GM23338 (cell line): Measurements from ENCODE around the gene CACNG8. TPM values are rescaled to one million over a fixed set of nuclear protein-coding genes. Genes with fewer than 3 reads are reported as not detected.

Source experiments
- ATAC-seq: fragments of 200-7000 bp; cut with Tn5 transposase; 3 replicates; pipeline ENCODE4 v1.9.1; 2020
- DNase-seq: peaks from one replicate; pipeline ENCODE4 v3.0.0-alpha.2; 2015; ENCODE audit warnings: low spot score
- H2AFZ ChIP-seq: fragments of 200-600 bp; sonication (generic); 2 replicates; pipeline ENCODE4 v1.8.0; 2016; ENCODE audit warnings: antibody characterized with exemption, mild to moderate bottlenecking, moderate library complexity
- H3F3A ChIP-seq: fragments of 200-600 bp; sonication (generic); replicated peaks from 2 replicates; pipeline ENCODE4 v1.8.0; 2017; ENCODE audit warnings: antibody characterized with exemption, mixed run types, low read depth
- H3K27ac ChIP-seq: fragments of 200-600 bp; sonication (generic); 2 replicates; pipeline ENCODE4 v1.6.1; 2016; ENCODE audit warnings: low read depth
- H3K27me3 ChIP-seq: fragments of 200-600 bp; sonication (generic); 2 replicates; pipeline ENCODE4 v1.8.0; 2016; ENCODE audit warnings: mild to moderate bottlenecking, mixed run types, moderate library complexity; ENCODE audit not compliant: insufficient read depth
- H3K36me3 ChIP-seq: fragments of 200-600 bp; sonication (generic); 2 replicates; pipeline ENCODE4 v1.8.0; 2016; ENCODE audit warnings: mild to moderate bottlenecking; ENCODE audit not compliant: insufficient read depth
- H3K4me1 ChIP-seq: fragments of 200-600 bp; sonication (generic); 2 replicates; pipeline ENCODE4 v1.8.0; 2016; ENCODE audit warnings: mild to moderate bottlenecking, moderate library complexity; ENCODE audit not compliant: insufficient read depth
- H3K4me2 ChIP-seq: fragments of 200-600 bp; sonication (generic); 2 replicates; pipeline ENCODE4 v1.7.1; 2017; ENCODE audit warnings: mixed run types
- H3K4me3 ChIP-seq: fragments of 200-600 bp; sonication (generic); 2 replicates; pipeline ENCODE4 v1.6.1; 2016; ENCODE audit warnings: mixed run types
- H3K79me2 ChIP-seq: fragments of 200-600 bp; sonication (generic); replicated peaks from 2 replicates; pipeline ENCODE4 v1.8.0; 2017; ENCODE audit warnings: mild to moderate bottlenecking; ENCODE audit not compliant: insufficient read depth
- H3K9me2 ChIP-seq: fragments of 200-600 bp; sonication (generic); 2 replicates; pipeline ENCODE4 v1.8.0; 2017; ENCODE audit not compliant: insufficient read depth
- H4K20me1 ChIP-seq: fragments of 200-600 bp; sonication (generic); replicated peaks from 2 replicates; pipeline ENCODE4 v1.8.0; 2017; ENCODE audit warnings: mild to moderate bottlenecking; ENCODE audit not compliant: insufficient read depth
- H3K27ac Mint-ChIP-seq: 2 replicates; pipeline ENCODE4 v1.8.0; 2020; ENCODE audit warnings: inconsistent platforms, mild to moderate bottlenecking, moderate library complexity, mixed read lengths
- H3K27me3 Mint-ChIP-seq: 3 replicates; pipeline ENCODE4 v1.8.0; 2022; ENCODE audit warnings: low read depth, mild to moderate bottlenecking, moderate library complexity, mixed read lengths, inconsistent platforms; ENCODE audit not compliant: insufficient read depth, poor library complexity
- H3K36me3 Mint-ChIP-seq: 3 replicates; pipeline ENCODE4 v1.8.0; 2021; ENCODE audit warnings: low read depth, mild to moderate bottlenecking, inconsistent platforms, moderate library complexity, mixed read lengths
- H3K4me1 Mint-ChIP-seq: 3 replicates; pipeline ENCODE4 v1.8.0; 2020; ENCODE audit warnings: mild to moderate bottlenecking, inconsistent platforms, mixed read lengths
- H3K4me3 Mint-ChIP-seq: 3 replicates; pipeline ENCODE4 v1.8.0; 2021; ENCODE audit warnings: moderate library complexity, mild to moderate bottlenecking, inconsistent platforms, mixed read lengths
- H3K9me3 Mint-ChIP-seq: 3 replicates; pipeline ENCODE4 v1.8.0; 2020; ENCODE audit warnings: moderate library complexity, mild to moderate bottlenecking, inconsistent platforms, mixed read lengths
- CREB1 ChIP-seq: fragments of 250-450 bp; sonication (Bioruptor Pico); IDR thresholded peaks from 2 replicates; pipeline ENCODE4 v1.5.0; 2020; ENCODE audit warnings: low read depth, mild to moderate bottlenecking, moderate library complexity
- EZH2 ChIP-seq: fragments of 200-600 bp; sonication (generic); IDR thresholded peaks from one replicate; pipeline ENCODE4 v1.8.0; 2017; ENCODE audit warnings: antibody characterized with exemption, mild to moderate bottlenecking, low read depth; ENCODE audit not compliant: unreplicated experiment
- NANOG ChIP-seq: IDR thresholded peaks from 2 replicates; pipeline ENCODE4 v1.6.1; 2016; ENCODE audit warnings: antibody characterized with exemption, borderline replicate concordance
- POLR2AphosphoS5 ChIP-seq: IDR thresholded peaks from 2 replicates; pipeline ENCODE4 v1.6.1; 2016; ENCODE audit warnings: antibody characterized with exemption, low read depth
- STAT1 ChIP-seq: IDR thresholded peaks from one replicate; pipeline ENCODE4 v1.6.1; 2016; ENCODE audit warnings: antibody characterized with exemption; ENCODE audit not compliant: unreplicated experiment
- ZNF114 ChIP-seq: fragments of 250-450 bp; sonication (Bioruptor Pico); IDR thresholded peaks from 2 replicates; pipeline ENCODE4 v1.5.0; 2020; ENCODE audit warnings: mild to moderate bottlenecking, moderate library complexity
- ZNF331 ChIP-seq: fragments of 250-450 bp; sonication (Bioruptor Pico); IDR thresholded peaks from 2 replicates; pipeline ENCODE4 v1.5.0; 2020; ENCODE audit warnings: low read depth, mild to moderate bottlenecking, moderate library complexity
- ZNF462 ChIP-seq: fragments of 250-450 bp; sonication (Bioruptor Pico); IDR thresholded peaks from 2 replicates; pipeline ENCODE4 v1.5.0; 2020; ENCODE audit warnings: mild to moderate bottlenecking, moderate library complexity
- polyA plus RNA-seq: library from polyadenylated mRNA; unstranded; fragments of >200 nt; fragmentation: Nextera tagmentation; extraction: Ambion mirVana; gene quantifications from 2 replicates; pipeline ENCODE4 v1.2.1, GENCODE V29; 2016
- total RNA-seq: library from RNA; depleted of rRNA; stranded (reverse); fragments of >200 nt; shearing (Covaris generic); gene quantifications from 2 replicates; pipeline ENCODE4 v1.2.3, GENCODE V29; 2014
- TF ChIP-seq, protein P1 (sequence below): IDR thresholded peaks from one replicate; pipeline ENCODE4 v1.6.1; 2018; ENCODE audit warnings: antibody characterized with exemption; ENCODE audit not compliant: unreplicated experiment
- TF ChIP-seq, protein P2 (sequence below), 2 experiments: fragments of 200-600 bp in 1 of 2; sonication (generic) in 1 of 2; conservative IDR thresholded peaks; 2 replicates each; pipeline versions ENCODE4 v1.5.1 to v1.6.1; 2016 to 2017; ENCODE audit warnings: antibody characterized with exemption in 2 of 2, low read depth in 2 of 2, mild to moderate bottlenecking in 2 of 2, moderate library complexity in 1 of 2
- TF ChIP-seq, protein P3 (sequence below): IDR thresholded peaks from 2 replicates; pipeline ENCODE4 v1.6.1; 2016; ENCODE audit warnings: antibody characterized with exemption

CACNG8 gene
- total and polyA plus RNA-seq, 2 experiments from 2014 or later, result 2.2 to 3.9 TPM

DNA sequence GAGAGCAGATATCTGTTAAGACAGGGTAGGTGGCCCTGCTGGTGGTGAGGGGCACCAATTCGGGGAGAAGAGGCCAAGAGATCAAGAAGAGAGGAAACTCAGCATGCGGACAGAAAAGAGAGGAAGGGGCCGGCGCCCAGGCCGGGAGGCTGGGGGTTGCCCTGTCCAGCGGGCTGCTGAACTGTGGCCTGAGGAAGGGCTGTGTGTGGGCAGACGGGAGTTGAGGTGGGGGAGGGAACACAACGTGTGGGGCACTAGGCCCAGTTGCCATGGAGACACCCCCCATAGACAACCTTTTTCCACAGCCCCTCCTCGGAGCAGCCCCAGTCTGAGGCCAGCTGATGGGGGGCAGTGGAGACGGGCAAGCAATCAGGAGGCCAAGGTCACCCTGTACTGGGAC is 2.5 kb upstream of the CACNG8 start (continued):
- TF ChIP-seq, protein P1, sequence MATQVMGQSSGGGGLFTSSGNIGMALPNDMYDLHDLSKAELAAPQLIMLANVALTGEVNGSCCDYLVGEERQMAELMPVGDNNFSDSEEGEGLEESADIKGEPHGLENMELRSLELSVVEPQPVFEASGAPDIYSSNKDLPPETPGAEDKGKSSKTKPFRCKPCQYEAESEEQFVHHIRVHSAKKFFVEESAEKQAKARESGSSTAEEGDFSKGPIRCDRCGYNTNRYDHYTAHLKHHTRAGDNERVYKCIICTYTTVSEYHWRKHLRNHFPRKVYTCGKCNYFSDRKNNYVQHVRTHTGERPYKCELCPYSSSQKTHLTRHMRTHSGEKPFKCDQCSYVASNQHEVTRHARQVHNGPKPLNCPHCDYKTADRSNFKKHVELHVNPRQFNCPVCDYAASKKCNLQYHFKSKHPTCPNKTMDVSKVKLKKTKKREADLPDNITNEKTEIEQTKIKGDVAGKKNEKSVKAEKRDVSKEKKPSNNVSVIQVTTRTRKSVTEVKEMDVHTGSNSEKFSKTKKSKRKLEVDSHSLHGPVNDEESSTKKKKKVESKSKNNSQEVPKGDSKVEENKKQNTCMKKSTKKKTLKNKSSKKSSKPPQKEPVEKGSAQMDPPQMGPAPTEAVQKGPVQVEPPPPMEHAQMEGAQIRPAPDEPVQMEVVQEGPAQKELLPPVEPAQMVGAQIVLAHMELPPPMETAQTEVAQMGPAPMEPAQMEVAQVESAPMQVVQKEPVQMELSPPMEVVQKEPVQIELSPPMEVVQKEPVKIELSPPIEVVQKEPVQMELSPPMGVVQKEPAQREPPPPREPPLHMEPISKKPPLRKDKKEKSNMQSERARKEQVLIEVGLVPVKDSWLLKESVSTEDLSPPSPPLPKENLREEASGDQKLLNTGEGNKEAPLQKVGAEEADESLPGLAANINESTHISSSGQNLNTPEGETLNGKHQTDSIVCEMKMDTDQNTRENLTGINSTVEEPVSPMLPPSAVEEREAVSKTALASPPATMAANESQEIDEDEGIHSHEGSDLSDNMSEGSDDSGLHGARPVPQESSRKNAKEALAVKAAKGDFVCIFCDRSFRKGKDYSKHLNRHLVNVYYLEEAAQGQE, result no peak
- TF ChIP-seq ZNF331 (no peak), ZNF114 (CRISPR knock-in tag) (no peak), POLR2AphosphoS5 (no peak; the same call in 1 of the 2 replicates), NANOG (no peak), EZH2 (no peak), STAT1 (no peak)
- TF ChIP-seq, protein P2, sequence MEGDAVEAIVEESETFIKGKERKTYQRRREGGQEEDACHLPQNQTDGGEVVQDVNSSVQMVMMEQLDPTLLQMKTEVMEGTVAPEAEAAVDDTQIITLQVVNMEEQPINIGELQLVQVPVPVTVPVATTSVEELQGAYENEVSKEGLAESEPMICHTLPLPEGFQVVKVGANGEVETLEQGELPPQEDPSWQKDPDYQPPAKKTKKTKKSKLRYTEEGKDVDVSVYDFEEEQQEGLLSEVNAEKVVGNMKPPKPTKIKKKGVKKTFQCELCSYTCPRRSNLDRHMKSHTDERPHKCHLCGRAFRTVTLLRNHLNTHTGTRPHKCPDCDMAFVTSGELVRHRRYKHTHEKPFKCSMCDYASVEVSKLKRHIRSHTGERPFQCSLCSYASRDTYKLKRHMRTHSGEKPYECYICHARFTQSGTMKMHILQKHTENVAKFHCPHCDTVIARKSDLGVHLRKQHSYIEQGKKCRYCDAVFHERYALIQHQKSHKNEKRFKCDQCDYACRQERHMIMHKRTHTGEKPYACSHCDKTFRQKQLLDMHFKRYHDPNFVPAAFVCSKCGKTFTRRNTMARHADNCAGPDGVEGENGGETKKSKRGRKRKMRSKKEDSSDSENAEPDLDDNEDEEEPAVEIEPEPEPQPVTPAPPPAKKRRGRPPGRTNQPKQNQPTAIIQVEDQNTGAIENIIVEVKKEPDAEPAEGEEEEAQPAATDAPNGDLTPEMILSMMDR (conservative IDR thresholded peaks at IDR 0.05; ENCODE audit: low read depth in 2 of 2), result no peak
- TF ChIP-seq, protein P3, sequence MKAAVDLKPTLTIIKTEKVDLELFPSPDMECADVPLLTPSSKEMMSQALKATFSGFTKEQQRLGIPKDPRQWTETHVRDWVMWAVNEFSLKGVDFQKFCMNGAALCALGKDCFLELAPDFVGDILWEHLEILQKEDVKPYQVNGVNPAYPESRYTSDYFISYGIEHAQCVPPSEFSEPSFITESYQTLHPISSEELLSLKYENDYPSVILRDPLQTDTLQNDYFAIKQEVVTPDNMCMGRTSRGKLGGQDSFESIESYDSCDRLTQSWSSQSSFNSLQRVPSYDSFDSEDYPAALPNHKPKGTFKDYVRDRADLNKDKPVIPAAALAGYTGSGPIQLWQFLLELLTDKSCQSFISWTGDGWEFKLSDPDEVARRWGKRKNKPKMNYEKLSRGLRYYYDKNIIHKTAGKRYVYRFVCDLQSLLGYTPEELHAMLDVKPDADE, result no peak

DNA sequence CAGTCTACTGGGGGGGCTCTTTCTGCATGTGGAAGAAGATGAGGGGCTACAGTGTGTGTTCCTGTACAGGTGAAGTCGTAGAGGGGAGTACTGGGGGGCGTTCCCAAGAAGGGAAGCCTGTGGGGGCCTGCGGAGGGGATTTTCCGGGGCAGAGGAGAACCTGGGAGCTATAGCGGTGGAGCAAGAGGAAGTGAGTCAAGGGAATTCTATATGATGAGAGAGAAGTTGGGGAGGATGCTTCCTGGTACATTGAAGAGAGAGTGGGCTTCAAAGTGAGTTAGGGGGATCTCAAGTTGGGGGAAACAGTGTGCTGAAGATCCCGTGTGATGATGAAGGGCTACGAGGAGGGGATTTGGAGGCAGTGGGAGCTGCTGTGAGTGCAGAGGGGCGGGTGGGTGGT is 1.9 kb upstream of the CACNG8 start:
- Histone ChIP-seq H3K36me3 (no peaks in the 10 kb centered on the region), H3F3A (peaks cover 9% of the 10 kb centered on the region; the same call in 1 of the 2 replicates), H3K27me3 (no peaks in the 10 kb centered on the region), H3K4me2 (peak overlapping the region; percentile 100), H3K79me2 (peaks cover 45% of the 10 kb centered on the region), H4K20me1 (peaks cover 13% of the 10 kb centered on the region), H2AFZ (no peak overlapping the region), H3K4me1 (peaks cover 36% of the 10 kb centered on the region), H3K27ac (peak overlapping the region; percentile 92; the same call in 1 of the 2 replicates), H3K4me3 (peak overlapping the region; percentile 98), H3K9me2 (no peaks in the 10 kb centered on the region)
- DNase-seq (peak; percentile 59), ATAC-seq (no peak)
- peaks cover 32% of the 10 kb centered on the region for H3K27me3 Mint-ChIP-seq
- H3K4me3 Mint-ChIP-seq, result peak overlapping the region; percentile 84
- 0 out of 2 replicates have a peak overlapping the region, but pooled peaks have one; percentile 2 for H3K27ac Mint-ChIP-seq
- peaks cover 54% of the 10 kb centered on the region for H3K4me1 Mint-ChIP-seq
- peaks cover 25% of the 10 kb centered on the region for H3K36me3 Mint-ChIP-seq
- no peaks in the 10 kb centered on the region; the same call in 2 of the 3 replicates for H3K9me3 Mint-ChIP-seq
- TF ChIP-seq STAT1 (no peak), ZNF114 (CRISPR knock-in tag) (no peak), CREB1 (CRISPR knock-in tag) (no peak), NANOG (no peak), ZNF462 (CRISPR knock-in tag) (no peak)
- TF ChIP-seq, protein P3, result no peak
